GM18909 (cell line): ENCODE data around the gene SLC38A8.

Experiments
- ATAC-seq: cut with Tn5 transposase; IDR thresholded peaks from one replicate; pipeline ENCODE4 v1.9.1; 2021; ENCODE audit warnings: mild to moderate bottlenecking; ENCODE audit not compliant: unreplicated experiment, poor library complexity

The SLC38A8 gene

DNA sequence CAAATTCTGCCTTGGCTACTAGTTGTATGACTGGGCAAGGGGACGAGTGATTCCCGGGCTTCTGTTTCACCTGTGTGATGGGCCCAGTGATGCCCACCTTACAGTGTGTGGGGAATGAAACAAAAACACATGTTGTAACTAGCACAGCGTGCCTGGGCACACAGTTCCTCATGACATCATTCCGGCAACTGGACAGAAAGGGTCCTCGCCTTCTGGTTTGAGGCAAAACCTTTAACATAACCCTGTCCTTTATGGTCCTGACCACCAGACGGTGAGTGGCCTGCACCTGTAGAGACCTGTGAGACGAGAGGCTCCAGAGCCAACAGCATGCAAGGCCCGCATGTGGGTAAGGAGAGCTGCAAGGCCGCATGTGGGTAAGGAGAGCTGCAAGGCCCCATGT, 7.7 kb upstream of the SLC38A8 start:
- ATAC-seq: no peak

DNA sequence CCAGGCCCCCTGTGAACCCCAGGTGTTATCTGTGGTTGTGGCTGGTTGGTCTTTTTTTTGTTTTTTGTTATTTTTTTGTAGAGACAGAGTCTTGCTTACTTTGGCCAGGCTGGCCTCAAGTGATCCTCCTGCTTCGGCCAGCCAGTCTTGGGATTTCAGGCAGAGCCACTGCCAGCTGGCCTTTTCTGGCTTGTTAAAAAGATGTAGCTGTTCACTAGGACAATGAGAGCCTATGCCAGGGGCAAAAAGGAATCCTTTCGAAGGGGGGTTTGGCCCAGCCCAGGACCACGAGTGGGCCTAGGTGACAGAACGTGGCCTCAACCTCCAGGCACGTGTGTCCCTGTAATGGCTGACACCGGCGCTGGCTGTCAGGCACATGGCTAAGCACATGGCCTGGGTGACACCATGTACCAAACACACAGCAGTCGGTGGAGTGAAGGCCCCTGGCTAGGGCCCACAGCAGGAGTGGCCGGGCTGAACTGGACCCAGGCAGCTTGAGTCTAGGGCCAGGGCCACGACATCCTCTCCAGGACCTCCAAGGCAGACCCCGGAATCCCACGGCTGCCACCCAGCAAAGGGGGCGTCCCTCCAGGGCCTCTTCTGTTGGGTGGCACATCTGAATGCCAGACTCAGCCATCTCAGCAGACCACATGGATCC, 6.9 kb upstream of the SLC38A8 start:
- no peak for ATAC-seq

DNA sequence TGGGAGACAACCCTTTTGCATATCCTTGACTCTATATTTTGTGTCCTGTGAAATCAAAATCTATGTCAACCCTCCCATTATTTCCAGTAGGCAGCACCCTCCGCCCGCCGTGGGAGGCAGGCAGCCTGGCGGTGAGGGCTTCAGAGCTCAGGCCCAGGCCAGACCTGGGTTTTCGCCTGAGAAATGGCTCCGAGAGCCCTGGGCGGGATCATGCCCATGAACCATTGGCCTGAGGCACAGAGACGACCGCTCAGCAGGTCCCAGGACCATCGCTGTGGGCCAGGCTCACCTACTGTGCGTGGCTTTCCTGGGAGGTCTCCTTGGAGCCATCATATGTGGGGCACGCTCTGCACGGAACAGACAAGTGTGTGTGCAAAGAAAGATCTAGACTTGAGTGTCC, 6.3 kb upstream of the SLC38A8 start:
- ATAC-seq: no peak

GRCh38 chr16:84048270-84048669, 5.7 kb upstream of the SLC38A8 start:
- ATAC-seq: no peak

DNA sequence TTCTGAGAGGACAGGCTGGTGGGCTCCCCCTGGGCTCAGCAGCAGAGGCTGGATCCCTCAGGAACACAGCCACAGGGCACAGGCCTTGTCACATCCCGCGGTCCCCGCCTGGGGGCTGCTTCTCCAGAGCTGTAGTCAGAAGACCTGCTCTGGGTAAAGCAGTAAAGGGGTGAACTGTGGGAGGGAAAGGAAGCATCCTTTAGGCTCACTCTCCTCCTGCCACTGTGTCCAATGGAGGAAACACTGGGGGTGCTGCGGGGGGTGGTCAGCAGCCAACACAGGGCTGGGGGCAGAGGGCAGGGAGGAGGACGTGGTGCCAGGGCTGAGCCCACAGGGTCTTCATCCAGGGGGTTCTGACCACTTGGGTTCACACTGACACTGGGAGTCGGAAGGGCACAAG, 5.0 kb upstream of the SLC38A8 start:
- no peak for ATAC-seq

- ATAC-seq: no peak
Observed at GRCh38 chr16:84047206-84047605, 4.6 kb upstream of the SLC38A8 start.

- ATAC-seq: no peak
Observed at GRCh38 chr16:84045818-84046470, 3.3 kb upstream of the SLC38A8 start.

- no peak for ATAC-seq
Observed at GRCh38 chr16:84045001-84045817, 2.6 kb upstream of the SLC38A8 start.

- no peak for ATAC-seq
Observed at GRCh38 chr16:84044118-84044488, 1.5 kb upstream of the SLC38A8 start.

DNA sequence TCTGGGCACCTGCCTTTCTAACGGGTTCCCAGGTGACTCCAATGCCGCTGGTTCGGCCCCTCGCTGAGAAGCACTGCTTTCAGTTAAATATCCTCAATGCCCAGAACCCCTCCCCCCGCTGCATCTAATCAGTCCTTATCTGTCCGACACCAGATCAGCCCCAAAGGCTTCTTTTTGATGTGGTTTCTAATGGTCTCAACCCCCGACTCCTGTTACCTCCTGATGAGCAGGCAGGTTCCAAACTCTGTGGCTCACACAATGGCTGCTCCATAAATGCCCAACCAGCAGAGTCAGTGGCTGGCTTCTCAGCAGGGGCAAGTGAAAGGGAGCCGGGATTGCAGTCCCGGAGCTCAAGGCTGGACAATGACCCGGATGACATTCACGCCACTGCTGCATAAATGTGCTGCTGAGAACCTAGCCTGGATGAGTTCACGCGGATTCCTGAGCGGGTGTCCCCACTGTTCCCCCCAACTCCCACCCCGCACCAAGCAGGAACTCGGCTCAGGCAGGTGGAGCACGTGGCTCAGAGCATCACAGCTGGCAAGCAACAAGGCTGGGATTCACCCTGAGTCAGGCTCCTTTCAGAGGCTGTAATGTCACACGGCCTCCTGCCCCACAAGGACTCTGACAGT, 1.0 kb upstream of the SLC38A8 start:
- ATAC-seq: no peak

DNA sequence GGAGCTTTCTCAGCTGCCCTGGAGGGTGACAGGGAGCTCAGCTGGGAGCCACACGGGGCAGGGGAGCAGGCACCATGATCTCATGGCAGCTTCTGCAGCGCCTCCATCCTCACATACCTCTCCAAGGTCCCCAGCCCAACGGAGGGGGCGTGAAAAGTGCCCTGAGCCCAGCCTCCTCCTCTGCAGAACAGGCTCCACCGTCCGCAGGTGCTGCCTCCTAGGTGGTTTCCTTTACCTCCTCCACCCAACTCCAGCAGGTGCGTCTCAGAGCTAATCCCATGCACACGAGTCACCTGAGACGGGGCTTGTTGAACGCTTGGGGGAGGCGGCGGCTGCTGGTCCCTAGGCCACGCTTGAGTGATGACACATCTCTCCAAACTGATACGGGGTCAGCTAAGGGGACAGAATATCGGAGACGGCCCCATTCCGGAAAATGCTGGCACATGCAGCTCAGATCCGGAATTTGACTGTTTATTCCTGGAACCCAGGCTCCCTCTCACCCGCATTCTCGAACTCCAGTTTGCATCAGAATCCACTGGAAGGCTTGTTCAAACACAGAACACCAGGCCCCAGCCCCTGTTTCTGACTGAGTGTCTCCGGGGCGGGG, 387 bp upstream of the SLC38A8 start:
- ATAC-seq: no peak

DNA sequence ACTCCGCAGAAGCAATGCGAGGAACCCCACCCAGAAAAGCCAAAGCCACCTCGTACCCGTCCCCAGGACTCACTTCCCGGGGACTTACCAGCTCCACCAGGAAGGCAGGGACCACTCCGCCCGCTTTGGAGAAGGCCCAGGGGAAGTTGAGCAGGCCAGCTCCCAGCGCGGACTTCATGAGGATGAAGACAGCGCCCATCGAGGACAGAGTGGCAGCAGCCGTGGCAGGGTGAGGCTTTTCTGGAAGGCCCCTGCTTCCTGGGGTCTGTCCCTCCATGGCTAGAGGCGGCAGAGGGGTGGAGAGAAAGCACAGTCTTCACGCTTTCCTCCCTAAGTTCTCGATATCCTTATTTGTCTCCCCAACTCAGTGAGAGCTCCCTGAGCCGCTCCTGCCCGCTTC, 714 bp downstream of the SLC38A8 start:
- no peak for ATAC-seq

- ATAC-seq: no peak
Observed at GRCh38 chr16:84040823-84041820, 1.5 kb downstream of the SLC38A8 start.

DNA sequence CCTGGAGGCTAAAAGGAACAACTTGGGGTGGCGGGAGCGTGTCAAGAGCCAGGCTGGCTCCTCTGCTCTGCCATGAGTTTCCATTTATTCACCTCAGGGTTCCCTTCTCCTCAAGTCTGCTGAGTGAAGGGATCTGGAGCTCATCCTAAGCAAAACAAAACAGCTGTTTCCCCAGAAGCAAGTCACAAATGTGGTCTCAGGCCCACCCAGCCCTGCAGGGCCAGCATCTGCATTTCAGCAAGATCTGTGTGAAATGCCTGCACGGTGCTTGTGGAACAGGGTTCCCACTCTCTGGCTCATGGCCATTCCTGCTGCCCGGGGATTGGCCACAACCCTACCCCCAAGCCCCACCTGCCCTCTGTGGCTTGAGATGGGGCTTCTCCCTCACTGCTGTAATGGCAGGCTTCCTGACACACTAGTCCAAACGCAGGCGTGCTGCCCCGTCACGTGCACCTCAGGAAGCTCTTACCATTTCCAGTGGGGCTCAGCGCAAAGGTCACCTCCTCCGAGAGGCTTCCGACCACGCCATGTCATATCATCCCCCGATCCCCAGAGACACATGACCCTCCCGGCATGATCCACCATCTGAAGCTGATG, 2.3 kb downstream of the SLC38A8 start:
- ATAC-seq: no peak

DNA sequence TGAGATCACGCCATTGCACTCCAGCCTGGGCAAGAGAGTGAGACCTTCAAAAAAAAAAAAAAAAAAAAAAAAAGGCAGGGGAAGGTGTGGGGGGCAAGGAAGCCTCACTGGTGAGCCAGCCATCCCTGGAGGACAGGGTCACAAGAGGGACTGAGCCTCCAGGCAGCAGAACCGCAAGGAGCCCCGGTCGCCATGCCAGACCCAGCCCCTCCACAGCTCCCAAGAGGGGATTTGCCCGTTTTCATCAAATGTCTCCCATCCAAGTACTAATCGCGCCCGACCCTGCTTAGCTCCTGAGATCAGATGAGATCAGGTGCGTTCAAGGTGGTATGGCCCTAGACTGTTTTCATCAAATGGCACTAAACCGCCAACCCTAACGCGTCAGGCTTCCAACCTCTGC, 2.9 kb downstream of the SLC38A8 start:
- ATAC-seq: no peak

GRCh38 chr16:84038469-84038868, 4.1 kb downstream of the SLC38A8 start:
- ATAC-seq: no peak

DNA sequence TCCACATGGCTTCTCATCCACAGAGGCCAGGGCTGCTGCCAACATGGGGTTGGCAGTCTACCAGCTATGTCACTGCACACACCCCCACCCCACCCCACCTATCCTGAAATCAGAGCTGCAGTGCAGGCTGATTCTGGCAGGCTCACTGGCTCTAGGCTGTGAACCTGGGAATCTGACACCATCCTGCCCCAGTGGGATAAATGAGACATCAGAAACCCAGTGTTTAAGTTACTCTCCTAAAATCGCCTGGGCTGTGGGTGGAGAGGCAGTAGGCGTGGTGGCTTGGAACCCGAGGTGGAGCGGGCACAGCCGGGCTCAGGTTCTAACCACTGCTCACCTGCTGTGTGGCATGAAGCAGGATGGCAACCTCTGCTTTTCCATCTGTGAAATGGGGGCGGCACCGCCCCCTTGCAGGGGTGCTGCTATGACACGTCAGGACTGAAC, 5.6 kb downstream of the SLC38A8 start:
- no peak for ATAC-seq

- no peak for ATAC-seq
Observed at GRCh38 chr16:84036131-84036530, 6.5 kb downstream of the SLC38A8 start.

- ATAC-seq: no peak
Observed at GRCh38 chr16:84034516-84034915, 8.1 kb downstream of the SLC38A8 start.
